GM18511 (cell line): ENCODE measurements around the gene FBXW8.

Experiments
- ATAC-seq: cut with Tn5 transposase; IDR thresholded peaks from one replicate; pipeline ENCODE4 v1.9.1; 2021; ENCODE audit warnings: mild to moderate bottlenecking, moderate library complexity; ENCODE audit not compliant: unreplicated experiment

Gene FBXW8

GRCh38 chr12:117018276-117018675, 107.5 kb downstream of the FBXW8 start:
- no peak for ATAC-seq

DNA sequence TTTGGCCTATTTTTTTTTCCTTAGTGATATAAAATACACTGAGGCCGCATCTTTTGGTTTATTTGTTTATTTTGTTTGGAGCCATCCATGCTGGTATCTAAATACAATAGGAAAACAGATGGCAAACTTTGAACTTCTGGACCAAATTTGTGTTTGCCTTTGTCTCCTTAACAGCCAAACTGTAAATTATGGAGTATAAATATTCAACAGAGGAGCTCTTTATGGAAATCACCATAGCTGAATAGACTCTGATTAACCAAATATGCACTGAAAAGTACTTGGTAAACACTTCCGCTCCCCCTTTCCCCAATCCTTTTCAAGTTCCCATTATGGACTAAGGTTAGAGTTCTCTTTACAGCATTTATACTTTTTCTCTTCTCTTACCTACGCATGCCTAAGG, 107.9 kb downstream of the FBXW8 start:
- ATAC-seq = no peak

- ATAC-seq = no peak
Observed at GRCh38 chr12:117019866-117020265, 109.1 kb downstream of the FBXW8 start.

DNA sequence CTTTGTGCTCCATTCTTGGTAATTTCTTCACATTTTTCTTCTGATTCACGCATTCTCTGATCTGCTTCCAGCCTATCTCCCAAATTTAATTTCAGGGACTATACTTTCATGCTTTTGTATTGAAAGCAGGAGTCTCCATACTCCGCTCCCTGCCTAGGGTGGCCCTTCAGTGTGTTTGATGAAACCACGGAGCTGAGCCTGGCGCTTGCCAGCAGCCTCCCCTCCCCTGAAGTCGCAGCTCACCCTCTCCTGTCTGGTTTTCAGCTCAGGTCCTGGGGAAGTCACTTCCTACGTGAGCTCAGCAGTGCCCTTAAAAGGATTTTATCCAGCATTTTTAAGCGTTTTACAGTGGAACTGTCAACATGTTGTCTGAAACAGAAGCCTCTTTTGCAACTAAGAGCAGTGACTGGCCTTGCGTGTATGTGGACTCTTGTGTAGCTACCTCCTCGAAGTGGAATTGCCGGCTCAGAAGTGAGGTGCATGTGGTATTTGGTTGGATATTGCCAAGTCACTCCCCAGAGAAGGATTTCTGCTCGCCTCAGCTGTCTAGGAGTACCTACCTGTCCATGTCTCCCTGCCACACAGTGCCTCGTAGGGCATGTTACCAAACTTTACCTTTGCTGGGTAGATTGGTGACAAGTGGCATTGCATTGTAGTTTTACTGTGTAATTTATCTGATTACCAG, 109.9 kb downstream of the FBXW8 start:
- no peak for ATAC-seq

DNA sequence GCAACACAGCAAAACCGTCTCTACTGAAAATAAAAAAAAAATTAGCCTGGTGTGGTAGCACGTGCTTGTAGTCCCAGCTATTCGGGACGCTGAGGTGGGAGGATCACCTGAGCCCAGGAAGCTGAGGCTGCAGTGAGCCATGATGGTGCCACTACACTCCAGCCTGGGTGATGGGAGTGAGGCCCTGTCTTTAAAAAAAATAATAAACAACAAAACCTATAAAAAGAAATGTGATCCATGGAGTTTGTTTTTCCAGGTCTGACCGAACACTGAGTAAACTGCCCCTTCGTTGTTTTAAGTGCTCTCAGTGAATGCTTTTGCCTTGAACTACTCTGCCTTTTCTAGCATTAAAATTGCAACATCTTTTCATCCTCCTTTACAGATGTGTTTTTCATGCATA, 111.7 kb downstream of the FBXW8 start:
- ATAC-seq = no peak

DNA sequence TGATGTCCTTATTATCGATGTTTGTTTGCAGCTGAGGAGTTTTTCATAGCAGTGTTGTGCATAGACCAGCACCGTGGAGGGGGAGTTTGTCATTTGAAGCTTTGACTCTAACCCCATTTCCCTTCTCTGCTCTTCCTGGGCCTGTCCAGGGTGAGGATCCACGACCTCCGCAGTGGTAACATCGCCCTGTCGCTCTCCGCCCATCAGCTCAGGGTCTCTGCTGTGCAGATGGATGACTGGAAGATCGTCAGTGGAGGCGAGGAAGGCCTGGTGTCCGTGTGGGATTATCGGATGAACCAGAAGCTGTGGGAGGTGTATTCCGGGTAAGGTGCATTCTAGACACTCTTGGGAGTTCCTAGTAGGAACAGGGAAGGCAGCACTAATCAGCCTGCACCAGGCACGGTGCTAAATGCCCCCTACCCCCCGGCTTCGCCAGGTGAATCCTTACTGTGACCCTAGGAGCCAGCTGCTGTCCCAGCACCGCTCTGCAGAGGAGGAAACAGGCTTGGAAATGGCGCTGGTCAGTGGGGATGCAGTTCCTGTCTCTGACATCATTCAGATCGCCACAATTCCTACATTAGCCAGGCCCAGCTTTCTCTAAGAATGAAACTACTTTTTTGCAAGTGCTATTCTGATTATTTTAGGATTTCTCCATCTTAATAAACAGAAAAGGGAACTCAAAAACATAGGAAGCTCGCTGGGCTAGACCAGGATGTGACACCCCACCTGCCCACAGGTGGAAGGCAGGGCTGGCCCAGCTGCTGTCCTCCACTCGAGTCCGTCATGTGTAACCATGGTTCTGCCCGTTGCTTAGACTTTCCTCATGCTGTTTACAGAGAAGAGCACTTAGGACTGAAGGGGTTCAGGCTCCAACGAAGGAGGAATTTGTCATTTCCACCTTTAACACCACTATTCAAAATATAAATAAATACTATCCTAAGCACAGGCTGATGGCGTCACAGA, 113.5 kb downstream of the FBXW8 start:
- no peak for ATAC-seq

GRCh38 chr12:117024961-117025480, 114.3 kb downstream of the FBXW8 start:
- no peak for ATAC-seq

GRCh38 chr12:117025481-117026151, 114.9 kb downstream of the FBXW8 start:
- peak; percentile 52 for ATAC-seq

GRCh38 chr12:117026343-117026742, 115.6 kb downstream of the FBXW8 start:
- ATAC-seq = no peak

GRCh38 chr12:117026921-117027250, 116.1 kb downstream of the FBXW8 start:
- ATAC-seq = no peak

GRCh38 chr12:117027251-117028086, 116.7 kb downstream of the FBXW8 start:
- ATAC-seq = no peak

DNA sequence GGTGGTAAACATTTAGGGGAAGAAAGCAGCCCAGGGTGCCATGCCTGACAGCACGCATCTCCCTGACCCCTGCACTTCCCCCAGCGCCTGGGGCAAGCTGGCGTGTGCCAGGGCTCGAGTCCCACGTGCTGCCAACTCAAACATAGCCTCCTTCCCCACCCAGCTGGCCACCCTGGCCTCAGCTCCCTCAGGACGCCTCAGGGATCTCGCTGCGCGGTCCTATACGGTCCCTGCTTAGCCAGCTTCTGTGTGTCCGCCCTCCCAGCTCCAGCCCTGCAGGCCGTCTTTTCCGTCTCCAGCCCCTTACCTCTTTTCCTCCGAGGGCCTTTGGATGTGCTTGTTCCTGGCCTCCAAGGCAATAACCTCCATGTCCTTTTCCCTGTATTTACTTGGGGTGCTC, 117.5 kb downstream of the FBXW8 start:
- ATAC-seq = no peak

DNA sequence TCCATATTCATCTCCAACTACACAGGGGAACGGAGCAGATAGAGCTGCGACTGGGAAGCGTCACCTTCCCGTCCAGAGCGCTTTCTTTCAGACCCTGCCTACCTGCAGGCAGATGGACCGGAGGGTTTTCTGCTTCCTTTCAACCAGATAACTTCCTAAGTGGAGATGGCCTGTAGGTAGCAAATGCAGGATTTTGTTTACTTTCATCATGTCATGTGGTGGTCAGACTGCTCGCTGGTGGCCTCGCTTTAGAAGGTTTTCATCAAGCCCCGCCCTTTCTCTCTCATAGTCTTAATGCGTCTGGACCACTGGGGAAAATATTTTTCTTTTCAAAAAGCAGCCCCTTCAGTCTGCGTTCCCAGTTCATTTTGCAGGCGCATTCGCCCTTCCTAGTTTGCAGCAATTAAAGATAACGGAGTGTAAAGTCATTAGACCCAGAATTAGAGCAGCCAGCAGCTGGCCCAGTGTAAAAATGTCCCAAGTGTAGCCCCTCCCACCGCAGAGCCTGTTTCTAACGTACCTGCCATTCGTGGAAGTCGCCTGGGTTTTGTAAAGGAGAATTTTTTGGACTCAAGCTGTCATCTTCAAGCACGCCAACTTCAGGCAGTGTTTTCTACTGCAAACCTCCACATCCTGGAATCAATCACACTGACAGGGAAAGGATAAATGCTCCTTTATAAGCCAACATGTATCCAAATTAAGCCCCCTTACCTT, 119.6 kb downstream of the FBXW8 start:
- ATAC-seq = no peak

DNA sequence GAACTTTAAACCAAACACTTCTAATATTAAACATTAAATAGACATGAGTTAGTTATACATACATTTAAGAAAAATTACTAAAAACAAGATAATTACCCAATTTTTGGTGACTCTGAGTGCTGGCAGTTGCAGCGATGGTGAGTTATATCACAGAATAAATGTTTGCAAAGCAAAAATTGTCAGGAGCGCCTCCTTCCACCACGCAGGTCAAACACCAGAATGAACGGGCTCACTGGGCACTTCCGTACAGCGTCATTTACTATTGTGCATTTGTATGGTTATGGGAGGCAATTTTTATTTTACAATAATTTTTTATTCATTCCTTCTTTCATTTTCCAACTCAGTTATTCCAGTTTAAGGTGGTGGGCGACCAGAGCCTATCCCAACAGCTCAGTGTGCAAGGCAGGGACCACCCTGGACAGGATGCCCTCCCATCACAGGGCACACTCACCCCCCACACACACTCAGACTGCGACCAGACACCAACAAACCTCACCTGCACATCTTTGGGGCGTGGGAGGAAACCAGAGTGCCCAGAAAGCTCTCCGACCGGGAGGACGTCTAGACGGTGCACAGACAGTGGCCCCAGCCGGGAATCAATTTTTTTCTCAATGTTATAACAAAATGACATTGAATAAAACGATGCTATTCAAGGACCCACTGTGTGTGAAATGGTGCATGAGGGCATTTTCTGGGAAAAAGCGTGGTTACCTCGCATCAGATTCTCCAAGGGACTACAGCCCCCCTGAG, 121.3 kb downstream of the FBXW8 start:
- no peak for ATAC-seq

DNA sequence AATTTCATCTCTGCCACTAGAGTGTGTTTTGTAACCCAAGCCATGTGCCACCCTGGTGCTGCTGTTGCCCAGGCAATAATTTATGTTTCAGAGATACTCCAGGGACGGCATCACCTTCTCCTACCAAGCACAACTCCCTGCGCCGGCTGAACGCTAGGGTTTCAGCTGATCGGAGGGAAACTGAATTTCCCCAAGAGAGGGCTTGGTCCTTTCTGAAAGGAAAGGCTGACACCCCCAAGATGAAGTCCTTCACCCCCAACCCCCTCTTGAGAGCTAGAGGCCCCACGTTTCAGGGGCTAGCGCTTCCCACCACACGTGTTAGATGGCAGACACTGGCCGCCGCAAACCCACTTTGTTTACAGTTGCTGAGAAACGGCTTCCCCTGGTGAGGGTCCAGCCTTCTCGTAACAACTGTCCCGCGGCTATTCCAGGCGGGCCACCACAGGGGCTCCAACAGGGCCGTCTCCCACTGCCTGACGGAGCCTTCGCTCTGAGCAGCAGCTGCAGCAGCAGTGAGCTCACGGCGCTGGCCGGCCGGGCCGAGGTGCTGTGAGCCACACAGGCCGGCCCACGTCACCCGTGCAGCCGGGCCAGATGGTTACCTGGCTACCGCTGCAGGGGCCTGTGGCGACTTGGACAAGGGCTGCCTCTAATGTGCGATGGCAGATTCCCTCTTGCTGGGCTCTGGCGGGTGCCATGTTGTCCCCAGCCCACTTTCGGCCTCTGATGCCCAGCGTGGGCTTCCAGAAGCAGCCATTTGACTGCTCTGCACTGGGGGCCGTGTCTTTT, 122.0 kb downstream of the FBXW8 start:
- no peak for ATAC-seq

- ATAC-seq = no peak
Observed at GRCh38 chr12:117033382-117034221, 122.9 kb downstream of the FBXW8 start.

DNA sequence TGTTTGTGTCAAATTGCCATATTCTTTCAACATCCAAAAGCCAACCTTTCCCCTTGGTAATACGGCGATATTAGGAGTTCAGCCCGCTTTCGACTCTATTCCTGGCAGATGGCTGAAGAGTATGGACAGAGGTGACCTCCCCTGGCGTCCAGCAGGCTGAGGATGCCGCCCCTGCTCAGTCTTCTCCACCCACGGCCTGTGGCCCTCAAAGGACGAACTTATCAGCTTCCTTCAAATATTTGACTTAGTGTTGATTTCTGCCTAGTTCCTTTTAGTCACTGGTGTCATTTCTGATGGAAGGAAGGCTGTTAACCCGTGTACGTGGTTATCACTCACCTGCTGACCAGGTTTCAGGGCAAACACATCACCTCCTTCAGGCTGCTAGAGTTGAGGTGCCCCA, 123.5 kb downstream of the FBXW8 start:
- ATAC-seq = no peak
